Type B pancreatic cell (in vitro differentiated cells): ENCODE data around the gene TBC1D13. TPM values are rescaled to one million over a fixed set of nuclear protein-coding genes. Genes with fewer than 3 reads are reported as not detected.

Experiments used
- DNase-seq: peaks from one replicate; pipeline ENCODE4 v3.0.0; 2021; ENCODE audit warnings: mixed read lengths; ENCODE audit not compliant: unreplicated experiment; ENCODE audit errors: extremely low spot score
- H3K27ac Mint-ChIP-seq: 2 replicates; pipeline ENCODE4 v1.8.0; 2021; ENCODE audit warnings: mild to moderate bottlenecking, mixed read lengths
- H3K27me3 Mint-ChIP-seq: 2 replicates; pipeline ENCODE4 v1.8.0; 2021; ENCODE audit warnings: mixed read lengths
- H3K36me3 Mint-ChIP-seq: 2 replicates; pipeline ENCODE4 v1.8.0; 2021; ENCODE audit warnings: mixed read lengths
- H3K4me1 Mint-ChIP-seq: one replicate; pipeline ENCODE4 v1.8.0; 2021; ENCODE audit warnings: mixed read lengths; ENCODE audit not compliant: unreplicated experiment
- H3K4me3 Mint-ChIP-seq: 2 replicates; pipeline ENCODE4 v1.8.0; 2021; ENCODE audit warnings: mild to moderate bottlenecking, mixed read lengths
- H3K9me3 Mint-ChIP-seq: 2 replicates; pipeline ENCODE4 v1.8.0; 2021; ENCODE audit warnings: mixed read lengths
- CTCF ChIP-seq: fragments of 200-600 bp; sonication (generic); conservative IDR thresholded peaks from 2 replicates; pipeline ENCODE4 v1.5.0; 2021; ENCODE audit warnings: antibody characterized with exemption, mild to moderate bottlenecking
- total RNA-seq: library from RNA; stranded (reverse); gene quantifications from 2 replicates; pipeline ENCODE4 v1.2.1, GENCODE V29; 2021; ENCODE audit warnings: low replicate concordance

The TBC1D13 gene
- total RNA-seq, 1 donor from 2014 or later: 33.5 TPM

GRCh38 chr9:128768606-128769005, 18.4 kb upstream of the TBC1D13 start:
- no peak for TF ChIP-seq CTCF
- no peak overlapping the region for H3K27ac Mint-ChIP-seq
- H3K27me3 Mint-ChIP-seq: no peaks in the 10 kb centered on the region
- H3K4me1 Mint-ChIP-seq: peaks cover 12% of the 10 kb centered on the region
- DNase-seq: no peak
- no peak overlapping the region for H3K4me3 Mint-ChIP-seq
- no peaks in the 10 kb centered on the region for H3K36me3 Mint-ChIP-seq
- no peaks in the 10 kb centered on the region for H3K9me3 Mint-ChIP-seq

GRCh38 chr9:128770286-128771030, 16.6 kb upstream of the TBC1D13 start:
- H3K9me3 Mint-ChIP-seq: no peaks in the 10 kb centered on the region
- H3K4me1 Mint-ChIP-seq: peaks cover 12% of the 10 kb centered on the region
- peak overlapping the region; percentile 96 for H3K4me3 Mint-ChIP-seq
- no peaks in the 10 kb centered on the region for H3K27me3 Mint-ChIP-seq
- peak overlapping the region; percentile 99 for H3K27ac Mint-ChIP-seq
- DNase-seq: no peak
- TF ChIP-seq CTCF: no peak
- no peaks in the 10 kb centered on the region for H3K36me3 Mint-ChIP-seq

- no peaks in the 10 kb centered on the region for H3K36me3 Mint-ChIP-seq
- no peak for DNase-seq
- TF ChIP-seq CTCF: no peak
- peak overlapping the region; percentile 99 for H3K27ac Mint-ChIP-seq
- no peaks in the 10 kb centered on the region for H3K27me3 Mint-ChIP-seq
- H3K4me1 Mint-ChIP-seq: peaks cover 12% of the 10 kb centered on the region
- no peaks in the 10 kb centered on the region for H3K9me3 Mint-ChIP-seq
- H3K4me3 Mint-ChIP-seq: peak overlapping the region; percentile 96
Observed at GRCh38 chr9:128771094-128771721, 15.8 kb upstream of the TBC1D13 start.

- H3K36me3 Mint-ChIP-seq: no peaks in the 10 kb centered on the region
- no peaks in the 10 kb centered on the region for H3K27me3 Mint-ChIP-seq
- H3K4me1 Mint-ChIP-seq: peaks cover 12% of the 10 kb centered on the region
- H3K9me3 Mint-ChIP-seq: no peaks in the 10 kb centered on the region
- H3K4me3 Mint-ChIP-seq: peak within 1 kb of the TSS; percentile 96
- H3K27ac Mint-ChIP-seq: peak within 1 kb of the TSS; percentile 99
- no peak for TF ChIP-seq CTCF
- peak; percentile 96 for DNase-seq
Observed at GRCh38 chr9:128771745-128772519, 15.1 kb upstream of the TBC1D13 start, which contains the start of gene ZER1. TSS of gene ZER1 (minus strand) at chr9:128771927. CDS start at chr9:128755565, 16,362 bp downstream.

GRCh38 chr9:128773049-128773448, 14.0 kb upstream of the TBC1D13 start:
- Mint-ChIP-seq H3K9me3 (no peaks in the 10 kb centered on the region), H3K4me3 (peak overlapping the region; percentile 96), H3K4me1 (peaks cover 12% of the 10 kb centered on the region), H3K27me3 (no peaks in the 10 kb centered on the region), H3K36me3 (no peaks in the 10 kb centered on the region), H3K27ac (peak overlapping the region; percentile 83)
- no peak for DNase-seq
- no peak for TF ChIP-seq CTCF
